HepG2 (cell line): Measurements from ENCODE around the gene MARF1. TPM values are rescaled to one million over a fixed set of nuclear protein-coding genes. Genes with fewer than 3 reads are reported as not detected.
"Not testable (repeated sequence)": the region's sequence is repeated elsewhere in the genome, so short reads cannot be mapped to it uniquely, and the experiment has no call there.

Source experiments
- ADNP ChIP-seq: sonication (generic); formaldehyde crosslinking; IDR thresholded peaks from 2 replicates; pipeline ENCODE4 v1.4.0; 2020; ENCODE audit warnings: missing genetic modification reagents
- ERF ChIP-seq: IDR thresholded peaks from 2 replicates; pipeline ENCODE4 v1.6.1; 2018; ENCODE audit warnings: missing biosample characterization, missing genetic modification reagents
- FOSL1 ChIP-seq: sonication (generic); formaldehyde crosslinking; IDR thresholded peaks from 2 replicates; pipeline ENCODE4 v1.9.0; 2021; ENCODE audit warnings: missing genetic modification reagents, borderline replicate concordance
- FOSL2 ChIP-seq: sonication (generic); formaldehyde crosslinking; IDR thresholded peaks from 2 replicates; pipeline ENCODE4 v1.4.0; 2020; ENCODE audit warnings: missing genetic modification reagents
- FOXA3 ChIP-seq: IDR thresholded peaks from 2 replicates; pipeline ENCODE4 v1.6.1; 2016; ENCODE audit warnings: missing genetic modification reagents, missing compliant biosample characterization
- KMT2B ChIP-seq: IDR thresholded peaks from 2 replicates; pipeline ENCODE4 v1.6.1; 2016; ENCODE audit warnings: missing genetic modification reagents, missing compliant biosample characterization
- MBD4 ChIP-seq: IDR thresholded peaks from 2 replicates; pipeline ENCODE4 v1.6.1; 2012; ENCODE audit warnings: low read length, inconsistent platforms, borderline replicate concordance
- MEF2D ChIP-seq: sonication (generic); formaldehyde crosslinking; IDR thresholded peaks from 2 replicates; pipeline ENCODE4 v1.5.1; 2020; ENCODE audit warnings: mild to moderate bottlenecking, missing genetic modification reagents
- RCOR2 ChIP-seq: IDR thresholded peaks from 2 replicates; pipeline ENCODE4 v1.6.1; 2016; ENCODE audit warnings: missing biosample characterization, missing genetic modification reagents
- SP1 ChIP-seq, 2 experiments: fragments of 450-650 bp in 1 of 2; sonication (generic) in 1 of 2; formaldehyde crosslinking in 1 of 2; IDR thresholded peaks; 2 replicates each; pipeline versions ENCODE4 v1.4.0 to v1.6.1; 2016 to 2020; ENCODE audit warnings: missing genetic modification reagents in 1 of 2
- SSRP1 ChIP-seq: IDR thresholded peaks from 2 replicates; pipeline ENCODE4 v1.6.1; 2016; ENCODE audit warnings: control low read depth
- STAG1 ChIP-seq: sonication (generic); formaldehyde crosslinking; IDR thresholded peaks from 2 replicates; pipeline ENCODE4 v1.4.0; 2020; ENCODE audit warnings: missing genetic modification reagents
- TARDBP ChIP-seq: sonication (generic); formaldehyde crosslinking; IDR thresholded peaks from 2 replicates; pipeline ENCODE4 v1.8.0; 2022; ENCODE audit warnings: mild to moderate bottlenecking, missing genetic modification reagents
- TEAD3 ChIP-seq: optimal IDR thresholded peaks from 2 replicates; pipeline ENCODE3; 2016; ENCODE audit warnings: borderline replicate concordance
- ZFP1 ChIP-seq: IDR thresholded peaks from 2 replicates; pipeline ENCODE4 v1.6.1; 2016
- ZIK1 ChIP-seq: sonication (generic); formaldehyde crosslinking; IDR thresholded peaks from 2 replicates; pipeline ENCODE4 v1.5.0; 2020; ENCODE audit warnings: mild to moderate bottlenecking, low read depth, missing genetic modification reagents, borderline replicate concordance
- ZNF121 ChIP-seq: sonication (generic); formaldehyde crosslinking; IDR thresholded peaks from 2 replicates; pipeline ENCODE4 v1.5.0; 2020; ENCODE audit warnings: mild to moderate bottlenecking, missing genetic modification reagents
- ZNF274 ChIP-seq: sonication (generic); formaldehyde crosslinking; IDR thresholded peaks from 2 replicates; pipeline ENCODE4 v1.5.1; 2020; ENCODE audit warnings: mild to moderate bottlenecking, missing genetic modification reagents
- ZNF605 ChIP-seq: sonication (generic); formaldehyde crosslinking; IDR thresholded peaks from 2 replicates; pipeline ENCODE4 v1.8.0; 2022; ENCODE audit warnings: mild to moderate bottlenecking, missing genetic modification reagents
- ZNF614 ChIP-seq: IDR thresholded peaks from 2 replicates; pipeline ENCODE4 v1.6.1; 2018; ENCODE audit warnings: missing biosample characterization, missing genetic modification reagents, inconsistent platforms, borderline replicate concordance
- ZNF816 ChIP-seq: sonication (generic); formaldehyde crosslinking; IDR thresholded peaks from 2 replicates; pipeline ENCODE4 v1.8.0; 2022; ENCODE audit warnings: missing genetic modification reagents, mild to moderate bottlenecking, borderline replicate concordance
- polyA plus RNA-seq, 8 experiments: library from polyadenylated mRNA; depleted of rRNA in 3 of 8; stranded (reverse) in 7 of 8; unstranded in 1 of 8; fragments of >200 nt; fragmentation: Illumina TruSeq in 4 of 8; extraction: Trizol in 4 of 8; gene quantifications; 2 replicates each; pipeline versions ENCODE4 v1.2.1 to v1.2.3, GENCODE V29; 2011 to 2016; ENCODE audit warnings: low read depth in 4 of 8, missing spikeins in 1 of 8, mixed read lengths in 1 of 8; ENCODE audit not compliant: insufficient read depth in 1 of 8
- total RNA-seq, 5 experiments: library from RNA; depleted of rRNA; stranded (reverse); fragments of >200 nt; fragmentation: Illumina TruSeq; extraction: Trizol; gene quantifications; 2 replicates each; pipeline ENCODE4 v1.2.3, GENCODE V29; 2016; ENCODE audit warnings: low read depth in 1 of 5
- TF ChIP-seq, protein P1 (sequence below): sonication (generic); formaldehyde crosslinking; IDR thresholded peaks from 2 replicates; pipeline ENCODE4 v1.5.1; 2020; ENCODE audit warnings: mild to moderate bottlenecking, moderate library complexity, missing genetic modification reagents
- TF ChIP-seq, protein P2 (sequence below): sonication (generic); formaldehyde crosslinking; IDR thresholded peaks from 2 replicates; pipeline ENCODE4 v1.5.0; 2020; ENCODE audit warnings: mild to moderate bottlenecking, missing genetic modification reagents, moderate library complexity
- TF ChIP-seq, protein P3 (sequence below): sonication (generic); formaldehyde crosslinking; IDR thresholded peaks from 2 replicates; pipeline ENCODE4 v1.4.0; 2020; ENCODE audit warnings: missing genetic modification reagents, borderline replicate concordance

The MARF1 gene
- total and polyA plus RNA-seq, 2 of the 13 experiments (the other 11 are each of a cell fraction or from before 2014, with no cell fraction given), result 8.7 to 20.7 TPM

DNA sequence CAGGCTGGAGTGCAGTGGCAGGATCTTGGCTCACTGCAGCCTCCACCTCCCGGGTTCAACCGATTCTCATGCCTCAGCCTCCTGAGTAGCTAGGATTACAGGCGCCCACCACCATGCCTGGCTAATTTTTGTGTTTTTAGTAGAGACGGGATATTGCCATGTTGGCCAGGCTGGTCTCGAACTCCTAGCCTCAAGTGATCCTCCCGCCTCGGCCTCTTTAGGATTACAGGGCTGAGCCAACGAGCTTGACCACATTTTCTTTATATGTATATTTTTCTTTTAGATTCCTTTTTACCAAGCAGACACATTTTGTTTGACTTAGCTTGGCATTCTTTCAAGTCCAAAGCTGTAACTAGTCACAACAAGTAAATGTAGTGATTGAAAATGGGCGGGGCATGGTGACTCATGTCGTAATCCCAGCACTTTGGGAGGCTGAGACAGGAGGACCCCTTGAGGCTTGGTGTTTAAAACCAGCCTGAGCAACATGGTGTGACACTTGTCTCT is 2.1 kb upstream of the MARF1 start (continued):
- peak; percentile 68; the same call in 1 of the 2 replicates for TF ChIP-seq MEF2D
- peak; percentile 3; the same call in 1 of the 2 replicates for TF ChIP-seq TARDBP (CRISPR knock-in tag)
- peak; percentile 23; the same call in 1 of the 2 replicates for TF ChIP-seq FOSL1 (CRISPR knock-in tag)
- peak; percentile 18; the same call in 1 of the 2 replicates for TF ChIP-seq STAG1 (CRISPR knock-in tag)
- TF ChIP-seq ZNF614 (CRISPR knock-in tag), result peak; percentile 54; the same call in 1 of the 2 replicates
- TF ChIP-seq ZNF816, result peak; percentile 78; the same call in 1 of the 2 replicates
- TF ChIP-seq ERF (CRISPR knock-in tag), result peak; percentile 26; the same call in 1 of the 2 replicates
- TF ChIP-seq ADNP (CRISPR knock-in tag), result peak; percentile 92
- 0 out of 2 replicates have a peak, but pooled peaks have one; percentile 23 for TF ChIP-seq MBD4
- peak; percentile 42; the same call in 1 of the 2 replicates for TF ChIP-seq ZFP1 (CRISPR knock-in tag)
- TF ChIP-seq ZNF121, result peak; percentile 69
- TF ChIP-seq RCOR2 (CRISPR knock-in tag), result peak; percentile 66; the same call in 1 of the 2 replicates
- peak; percentile 91 for TF ChIP-seq FOSL2 (CRISPR knock-in tag)
- TF ChIP-seq SP1 (IDR thresholded peaks at IDR 0.05), result not testable (repeated sequence)
- TF ChIP-seq SP1 (CRISPR knock-in tag; IDR thresholded peaks at IDR 0.05), result peak; percentile 47; the same call in 1 of the 2 replicates
- peak; percentile 46; the same call in 1 of the 2 replicates for TF ChIP-seq ZNF605 (CRISPR knock-in tag)
- TF ChIP-seq, protein P1, sequence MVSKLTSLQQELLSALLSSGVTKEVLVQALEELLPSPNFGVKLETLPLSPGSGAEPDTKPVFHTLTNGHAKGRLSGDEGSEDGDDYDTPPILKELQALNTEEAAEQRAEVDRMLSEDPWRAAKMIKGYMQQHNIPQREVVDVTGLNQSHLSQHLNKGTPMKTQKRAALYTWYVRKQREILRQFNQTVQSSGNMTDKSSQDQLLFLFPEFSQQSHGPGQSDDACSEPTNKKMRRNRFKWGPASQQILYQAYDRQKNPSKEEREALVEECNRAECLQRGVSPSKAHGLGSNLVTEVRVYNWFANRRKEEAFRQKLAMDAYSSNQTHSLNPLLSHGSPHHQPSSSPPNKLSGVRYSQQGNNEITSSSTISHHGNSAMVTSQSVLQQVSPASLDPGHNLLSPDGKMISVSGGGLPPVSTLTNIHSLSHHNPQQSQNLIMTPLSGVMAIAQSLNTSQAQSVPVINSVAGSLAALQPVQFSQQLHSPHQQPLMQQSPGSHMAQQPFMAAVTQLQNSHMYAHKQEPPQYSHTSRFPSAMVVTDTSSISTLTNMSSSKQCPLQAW (CRISPR knock-in tag), result peak; percentile 57; the same call in 1 of the 2 replicates
- peak; percentile 53; the same call in 1 of the 2 replicates for TF ChIP-seq KMT2B (CRISPR knock-in tag)
- 0 out of 2 replicates have a peak, but pooled peaks have one; percentile 26 for TF ChIP-seq ZIK1 (CRISPR knock-in tag)
- TF ChIP-seq FOXA3 (CRISPR knock-in tag), result 0 out of 2 replicates have a peak, but pooled peaks have one; percentile 10
- 0 out of 2 replicates have a peak, but pooled peaks have one; percentile 56 for TF ChIP-seq ZNF274 (CRISPR knock-in tag)
- TF ChIP-seq, protein P2, sequence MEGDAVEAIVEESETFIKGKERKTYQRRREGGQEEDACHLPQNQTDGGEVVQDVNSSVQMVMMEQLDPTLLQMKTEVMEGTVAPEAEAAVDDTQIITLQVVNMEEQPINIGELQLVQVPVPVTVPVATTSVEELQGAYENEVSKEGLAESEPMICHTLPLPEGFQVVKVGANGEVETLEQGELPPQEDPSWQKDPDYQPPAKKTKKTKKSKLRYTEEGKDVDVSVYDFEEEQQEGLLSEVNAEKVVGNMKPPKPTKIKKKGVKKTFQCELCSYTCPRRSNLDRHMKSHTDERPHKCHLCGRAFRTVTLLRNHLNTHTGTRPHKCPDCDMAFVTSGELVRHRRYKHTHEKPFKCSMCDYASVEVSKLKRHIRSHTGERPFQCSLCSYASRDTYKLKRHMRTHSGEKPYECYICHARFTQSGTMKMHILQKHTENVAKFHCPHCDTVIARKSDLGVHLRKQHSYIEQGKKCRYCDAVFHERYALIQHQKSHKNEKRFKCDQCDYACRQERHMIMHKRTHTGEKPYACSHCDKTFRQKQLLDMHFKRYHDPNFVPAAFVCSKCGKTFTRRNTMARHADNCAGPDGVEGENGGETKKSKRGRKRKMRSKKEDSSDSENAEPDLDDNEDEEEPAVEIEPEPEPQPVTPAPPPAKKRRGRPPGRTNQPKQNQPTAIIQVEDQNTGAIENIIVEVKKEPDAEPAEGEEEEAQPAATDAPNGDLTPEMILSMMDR (CRISPR knock-in tag), result peak; percentile 25
- TF ChIP-seq SSRP1 (CRISPR knock-in tag), result 0 out of 2 replicates have a peak, but pooled peaks have one; percentile 61
- TF ChIP-seq TEAD3 (CRISPR knock-in tag), result peak; percentile 23
- TF ChIP-seq, protein P3, sequence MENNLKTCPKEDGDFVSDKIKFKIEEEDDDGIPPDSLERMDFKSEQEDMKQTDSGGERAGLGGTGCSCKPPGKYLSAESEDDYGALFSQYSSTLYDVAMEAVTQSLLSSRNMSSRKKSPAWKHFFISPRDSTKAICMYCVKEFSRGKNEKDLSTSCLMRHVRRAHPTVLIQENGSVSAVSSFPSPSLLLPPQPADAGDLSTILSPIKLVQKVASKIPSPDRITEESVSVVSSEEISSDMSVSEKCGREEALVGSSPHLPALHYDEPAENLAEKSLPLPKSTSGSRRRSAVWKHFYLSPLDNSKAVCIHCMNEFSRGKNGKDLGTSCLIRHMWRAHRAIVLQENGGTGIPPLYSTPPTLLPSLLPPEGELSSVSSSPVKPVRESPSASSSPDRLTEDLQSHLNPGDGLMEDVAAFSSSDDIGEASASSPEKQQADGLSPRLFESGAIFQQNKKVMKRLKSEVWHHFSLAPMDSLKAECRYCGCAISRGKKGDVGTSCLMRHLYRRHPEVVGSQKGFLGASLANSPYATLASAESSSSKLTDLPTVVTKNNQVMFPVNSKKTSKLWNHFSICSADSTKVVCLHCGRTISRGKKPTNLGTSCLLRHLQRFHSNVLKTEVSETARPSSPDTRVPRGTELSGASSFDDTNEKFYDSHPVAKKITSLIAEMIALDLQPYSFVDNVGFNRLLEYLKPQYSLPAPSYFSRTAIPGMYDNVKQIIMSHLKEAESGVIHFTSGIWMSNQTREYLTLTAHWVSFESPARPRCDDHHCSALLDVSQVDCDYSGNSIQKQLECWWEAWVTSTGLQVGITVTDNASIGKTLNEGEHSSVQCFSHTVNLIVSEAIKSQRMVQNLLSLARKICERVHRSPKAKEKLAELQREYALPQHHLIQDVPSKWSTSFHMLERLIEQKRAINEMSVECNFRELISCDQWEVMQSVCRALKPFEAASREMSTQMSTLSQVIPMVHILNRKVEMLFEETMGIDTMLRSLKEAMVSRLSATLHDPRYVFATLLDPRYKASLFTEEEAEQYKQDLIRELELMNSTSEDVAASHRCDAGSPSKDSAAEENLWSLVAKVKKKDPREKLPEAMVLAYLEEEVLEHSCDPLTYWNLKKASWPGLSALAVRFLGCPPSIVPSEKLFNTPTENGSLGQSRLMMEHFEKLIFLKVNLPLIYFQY (CRISPR knock-in tag), result peak; percentile 16; the same call in 1 of the 2 replicates
